Subcutaneous abdominal adipose tissue (tissue), 5 donors: ENCODE results near the gene CHPF2.

Source experiments
- H3K27ac ChIP-seq: one replicate; pipeline ENCODE4 v1.7.0; 2013; ENCODE audit warnings: low read depth, mild to moderate bottlenecking, inconsistent platforms, low read length, moderate library complexity
- H3K27me3 ChIP-seq, 5 donors: one replicate each; pipeline ENCODE4 v1.7.0; 2013; ENCODE audit warnings: low read length in 5 of 5, inconsistent platforms in 1 of 5; ENCODE audit not compliant: control insufficient read depth in 5 of 5, insufficient read depth in 4 of 5
- H3K36me3 ChIP-seq, 5 donors: one replicate each; pipeline ENCODE4 v1.7.0; 2013; ENCODE audit warnings: low read length in 5 of 5; ENCODE audit not compliant: control insufficient read depth in 5 of 5, insufficient read depth in 5 of 5
- H3K4me1 ChIP-seq, 5 donors: one replicate each; pipeline ENCODE4 v1.7.0; 2013; ENCODE audit warnings: low read length in 5 of 5, mild to moderate bottlenecking in 3 of 5, moderate library complexity in 1 of 5; ENCODE audit not compliant: control insufficient read depth in 5 of 5, insufficient read depth in 5 of 5
- H3K4me3 ChIP-seq, 5 donors: one replicate each; pipeline ENCODE4 v1.7.0; 2013; ENCODE audit warnings: low read length in 5 of 5, low read depth in 1 of 5
- H3K9ac ChIP-seq, 5 donors: one replicate each; pipeline ENCODE4 v1.7.0; 2013; ENCODE audit warnings: low read length in 5 of 5, mild to moderate bottlenecking in 4 of 5, moderate library complexity in 3 of 5
- H3K9me3 ChIP-seq, 5 donors: one replicate each; pipeline ENCODE4 v1.7.0; 2013; ENCODE audit warnings: low read length in 5 of 5; ENCODE audit not compliant: control insufficient read depth in 5 of 5
- donor health status: healthy.
- donor health status: healthy.
- donor health status: healthy.
- donor health status: healthy.
- donor health status: healthy.

The CHPF2 gene

GRCh38 chr7:151245360-151246101 is 13.2 kb downstream of the CHPF2 start:
- H3K4me1 ChIP-seq, result peaks cover 3 to 71% (median 54%) of the 10 kb centered on the region in 5 donors
- peaks cover 0 to 13% (median 10%) of the 10 kb centered on the region in 5 donors for H3K36me3 ChIP-seq
- peak overlapping the region in 4 of 5 donors; percentile 17 to 38 (median 28) for H3K4me3 ChIP-seq
- H3K9ac ChIP-seq, result peak overlapping the region in 1 of 5 donors; percentile 25
- no peaks in the 10 kb centered on the region for H3K9me3 ChIP-seq
- no peak overlapping the region for H3K27ac ChIP-seq
- H3K27me3 ChIP-seq, result peaks cover 0 to 17% (median 11%) of the 10 kb centered on the region in 5 donors

- Histone ChIP-seq H3K27ac (no peak overlapping the region), H3K27me3 (peaks cover 0 to 17% (median 11%) of the 10 kb centered on the region in 5 donors), H3K4me1 (peaks cover 6 to 78% (median 61%) of the 10 kb centered on the region in 5 donors), H3K4me3 (peak overlapping the region in 3 of 5 donors; percentile 17 to 62 (median 59)), H3K36me3 (peaks cover 0 to 10% (median 6%) of the 10 kb centered on the region in 5 donors), H3K9ac (no peak overlapping the region), H3K9me3 (no peaks in the 10 kb centered on the region)
Measured at GRCh38 chr7:151246102-151246850, 14.0 kb downstream of the CHPF2 start.

- no peaks in the 10 kb centered on the region for H3K9me3 ChIP-seq
- H3K4me1 ChIP-seq, result peaks cover 6 to 84% (median 64%) of the 10 kb centered on the region in 5 donors
- H3K36me3 ChIP-seq, result peaks cover 0 to 3% (median 0%) of the 10 kb centered on the region in 5 donors
- H3K27me3 ChIP-seq, result peaks cover 0 to 17% (median 11%) of the 10 kb centered on the region in 5 donors
- H3K27ac ChIP-seq, result no peak overlapping the region
- peak overlapping the region in 4 of 5 donors; percentile 8 to 71 (median 21) for H3K9ac ChIP-seq
- H3K4me3 ChIP-seq, result peak overlapping the region in 3 of 5 donors; percentile 59 to 68 (median 62)
Measured at GRCh38 chr7:151246851-151247580, 14.7 kb downstream of the CHPF2 start.

- Histone ChIP-seq H3K27ac (peak overlapping the region; percentile 46), H3K9ac (peak overlapping the region; percentile 10 to 76 (median 59)), H3K36me3 (no peaks in the 10 kb centered on the region), H3K4me3 (peak overlapping the region; percentile 59 to 68 (median 62)), H3K9me3 (no peaks in the 10 kb centered on the region), H3K27me3 (peaks cover 0 to 17% (median 11%) of the 10 kb centered on the region in 5 donors), H3K4me1 (peaks cover 6 to 91% (median 72%) of the 10 kb centered on the region in 5 donors)
Measured at GRCh38 chr7:151247611-151248345, 15.5 kb downstream of the CHPF2 start.

- H3K4me3 ChIP-seq, result peak within 1 kb of the TSS; percentile 59 to 68 (median 65)
- H3K4me1 ChIP-seq, result peaks cover 6 to 91% (median 78%) of the 10 kb centered on the region in 5 donors
- peak within 1 kb of the TSS; percentile 10 to 76 (median 59) for H3K9ac ChIP-seq
- no peaks in the 10 kb centered on the region for H3K9me3 ChIP-seq
- no peaks in the 10 kb centered on the region for H3K36me3 ChIP-seq
- peak within 1 kb of the TSS; percentile 72 for H3K27ac ChIP-seq
- H3K27me3 ChIP-seq, result peaks cover 0 to 20% (median 11%) of the 10 kb centered on the region in 5 donors
Measured at GRCh38 chr7:151248346-151249033, 16.2 kb downstream of the CHPF2 start, which contains the start of gene SMARCD3. TSS of gene SMARCD3 (minus strand) at chr7:151248694. CDS start at chr7:151248562, 132 bp downstream.

- peaks cover 6 to 84% (median 75%) of the 10 kb centered on the region in 5 donors for H3K4me1 ChIP-seq
- peaks cover 0 to 18% (median 6%) of the 10 kb centered on the region in 5 donors for H3K27me3 ChIP-seq
- H3K4me3 ChIP-seq, result peak overlapping the region in 4 of 5 donors; percentile 59 to 65 (median 64)
- H3K9me3 ChIP-seq, result no peaks in the 10 kb centered on the region
- H3K27ac ChIP-seq, result peak overlapping the region; percentile 72
- H3K36me3 ChIP-seq, result no peaks in the 10 kb centered on the region
- H3K9ac ChIP-seq, result peak overlapping the region in 3 of 5 donors; percentile 4 to 71 (median 69)
Measured at GRCh38 chr7:151249034-151249731, 16.9 kb downstream of the CHPF2 start.

GRCh38 chr7:151249732-151250072 is 17.4 kb downstream of the CHPF2 start:
- Histone ChIP-seq H3K27me3 (peaks cover 0 to 17% (median 3%) of the 10 kb centered on the region in 5 donors), H3K27ac (peak overlapping the region; percentile 72), H3K9me3 (no peaks in the 10 kb centered on the region), H3K36me3 (no peaks in the 10 kb centered on the region), H3K4me1 (peaks cover 6 to 79% (median 73%) of the 10 kb centered on the region in 5 donors), H3K9ac (peak overlapping the region in 2 of 5 donors; percentile 31 to 45), H3K4me3 (peak overlapping the region in 4 of 5 donors; percentile 22 to 63 (median 57))
